B cell (primary cell): ENCODE data around the gene MGARP. TPM values are rescaled to one million over a fixed set of nuclear protein-coding genes. Genes with fewer than 3 reads are reported as not detected.

Experiments
- ATAC-seq: fragments of 200-7000 bp; cut with Tn5 transposase; one replicate; pipeline ENCODE4 v1.10.0; 2021; ENCODE audit warnings: low read depth, mild to moderate bottlenecking, moderate number of reproducible peaks, moderate library complexity
- CTCF ChIA-PET: fragments of 350-600 bp; sonication (Branson Sonifier 250); formaldehyde crosslinking; loops from one replicate; lab custom pipeline; 2021; ENCODE audit warnings: antibody characterized with exemption, inconsistent platforms; lab: Charles Lee
- POLR2A ChIA-PET: fragments of 350-600 bp; sonication (Branson Sonifier 250); formaldehyde crosslinking; loops from one replicate; lab custom pipeline; 2021; ENCODE audit warnings: antibody characterized with exemption; lab: Charles Lee
- DNase-seq: peaks from one replicate; pipeline ENCODE4 v3.0.0; 2013
- H2AFZ ChIP-seq: 2 replicates; pipeline ENCODE4 v1.6.1; 2012; ENCODE audit warnings: mild to moderate bottlenecking, low read depth, low read length; ENCODE audit not compliant: insufficient read depth, poor library complexity, severe bottlenecking
- H3K27ac ChIP-seq, 2 donors: 1 replicate in 1 of 2; 2 replicates in 1 of 2; pipeline ENCODE4 v1.5.1; 2012 to 2013; ENCODE audit warnings: low read length in 2 of 2, mild to moderate bottlenecking in 2 of 2, moderate library complexity in 1 of 2
- H3K27me3 ChIP-seq, 4 experiments: fragments of 200-600 bp in 1 of 4; sonication (generic) in 1 of 4; replicated peaks in 1 of 4; 1 replicate in 2 of 4; 2 replicates in 2 of 4; pipeline versions ENCODE4 v1.6.1 to v1.7.0; 2013 to 2016; ENCODE audit warnings: low read length in 3 of 4, mild to moderate bottlenecking in 2 of 4, mixed read lengths in 1 of 4, moderate library complexity in 1 of 4; ENCODE audit not compliant: insufficient read depth in 4 of 4, control insufficient read depth in 3 of 4; ENCODE audit errors: control extremely low read depth in 1 of 4
- H3K36me3 ChIP-seq, 2 experiments: replicated peaks in 1 of 2; 1 replicate in 1 of 2; 2 replicates in 1 of 2; pipeline versions ENCODE4 v1.6.1 to v1.7.1; 2013; ENCODE audit warnings: low read length in 1 of 2; ENCODE audit not compliant: insufficient read depth in 2 of 2, control insufficient read depth in 1 of 2; ENCODE audit errors: control extremely low read depth in 1 of 2, extremely low read depth in 1 of 2
- H3K4me1 ChIP-seq, 2 donors: fragments of 200-600 bp in 1 of 2; sonication (generic) in 1 of 2; 1 replicate in 1 of 2; 2 replicates in 1 of 2; pipeline versions ENCODE4 v1.5.1 to v1.6.1; 2013 to 2017; ENCODE audit warnings: low read length in 2 of 2; ENCODE audit not compliant: control insufficient read depth in 2 of 2, insufficient read depth in 2 of 2
- H3K4me2 ChIP-seq: replicated peaks from 2 replicates; pipeline ENCODE3; 2012; ENCODE audit warnings: mild to moderate bottlenecking, low read depth, low read length; ENCODE audit not compliant: poor library complexity, severe bottlenecking
- H3K4me3 ChIP-seq, 5 experiments: fragments of 200-600 bp in 1 of 5; sonication (generic) in 1 of 5; 1 replicate in 3 of 5; 2 replicates in 2 of 5; pipeline versions ENCODE4 v1.5.1 to v1.7.0; 2011 to 2016; ENCODE audit warnings: low read length in 4 of 5, mild to moderate bottlenecking in 4 of 5, low read depth in 2 of 5, control low read depth in 1 of 5, moderate library complexity in 1 of 5; ENCODE audit not compliant: insufficient read depth in 1 of 5; ENCODE audit errors: control extremely low read depth in 1 of 5, extremely low read depth in 1 of 5
- H3K79me2 ChIP-seq: fragments of 200-600 bp; sonication (generic); one replicate; pipeline ENCODE4 v1.6.0; 2016; ENCODE audit warnings: low read length; ENCODE audit not compliant: control insufficient read depth, insufficient read depth
- H3K9ac ChIP-seq: fragments of 200-600 bp; sonication (generic); 2 replicates; pipeline ENCODE4 v1.6.1; 2017; ENCODE audit warnings: mild to moderate bottlenecking, low read length, moderate library complexity
- H3K9me3 ChIP-seq, 3 donors: one replicate each; pipeline versions ENCODE4 v1.6.1 to v1.7.1; 2013; ENCODE audit warnings: low read length in 2 of 3; ENCODE audit not compliant: control insufficient read depth in 2 of 3, insufficient read depth in 1 of 3; ENCODE audit errors: control extremely low read depth in 1 of 3
- H4K20me1 ChIP-seq: 2 replicates; pipeline ENCODE4 v1.6.0; 2012; ENCODE audit warnings: mild to moderate bottlenecking, low read length; ENCODE audit not compliant: insufficient read depth, control insufficient read depth, poor library complexity, severe bottlenecking
- H3K27ac Mint-ChIP-seq: one replicate; pipeline ENCODE4 v1.8.0; 2021; ENCODE audit warnings: mixed read lengths
- H3K27me3 Mint-ChIP-seq: one replicate; pipeline ENCODE4 v1.8.0; 2021; ENCODE audit warnings: mixed read lengths
- H3K4me1 Mint-ChIP-seq: one replicate; pipeline ENCODE4 v1.8.0; 2021; ENCODE audit warnings: mixed read lengths
- H3K4me3 Mint-ChIP-seq: one replicate; pipeline ENCODE4 v1.8.0; 2021; ENCODE audit warnings: mixed read lengths
- H3K9me3 Mint-ChIP-seq: one replicate; pipeline ENCODE4 v1.8.0; 2022; ENCODE audit warnings: mixed read lengths; ENCODE audit not compliant: insufficient read depth
- CTCF ChIP-seq: fragments of 200-600 bp; IDR thresholded peaks from one replicate; pipeline ENCODE4 v1.8.0; 2022; ENCODE audit warnings: antibody characterized with exemption, mild to moderate bottlenecking
- EZH2 ChIP-seq: IDR thresholded peaks from 2 replicates; pipeline ENCODE4 v1.6.1; 2012; ENCODE audit warnings: borderline replicate concordance, low read depth, mild to moderate bottlenecking, moderate library complexity, low read length; ENCODE audit not compliant: insufficient read depth, poor library complexity, severe bottlenecking
- WGBS: methylation state at CpG from one replicate; pipeline ENCODE4 v1.1.5; 2013; ENCODE audit warnings: missing lambda C conversion rate; ENCODE audit not compliant: insufficient coverage; 5-methylcytosine and 5-hydroxymethylcytosine counted together
- intact Hi-C: fragments of 100-400 bp; cut with micrococcal nuclease; formaldehyde crosslinking; loops from one replicate; pipeline ENCODE4 v1.10.0; 2022
- polyA plus RNA-seq: library from polyadenylated mRNA; depleted of rRNA; stranded (reverse); fragments of >200 nt; gene quantifications from 2 replicates; pipeline ENCODE4 v1.2.3, GENCODE V29; 2012
- total RNA-seq, 2 donors: library from RNA; stranded (reverse); fragments of 120-200 nt in 1 of 2; gene quantifications; 1 replicate in 1 of 2; 2 replicates in 1 of 2; pipeline versions ENCODE4 v1.2.3 to v1.2.4, GENCODE V29; 2013 to 2022

The MGARP gene
- total and polyA plus RNA-seq, 2 donors (not counting 1 experiment from before 2014, with no cell fraction given), result 0.28 TPM; not detected in 1

GRCh38 chr4:139246166-139246565, 33.9 kb downstream of the MGARP start:
- no peak for DNase-seq
- Histone ChIP-seq H4K20me1 (no peaks in the 10 kb centered on the region), H3K9ac (no peak overlapping the region), H3K36me3 (no peaks in the 10 kb centered on the region), H3K9me3 (no peaks in the 10 kb centered on the region), H3K79me2 (no peaks in the 10 kb centered on the region), H3K4me3 (no peak overlapping the region), H3K27ac (no peak overlapping the region), H3K4me2 (no peak overlapping the region), H3K4me1 (no peaks in the 10 kb centered on the region), H2AFZ (no peak overlapping the region), H3K27me3 (no peaks in the 10 kb centered on the region)
- ATAC-seq, result no peak
- WGBS, result no CpG with 5 or more reads among the region's 3 CpGs
- no peaks in the 10 kb centered on the region for H3K27me3 Mint-ChIP-seq
- H3K27ac Mint-ChIP-seq, result no peak overlapping the region
- TF ChIP-seq EZH2 (no peak), CTCF (no peak)
- H3K4me3 Mint-ChIP-seq, result no peak overlapping the region
- H3K9me3 Mint-ChIP-seq, result no peaks in the 10 kb centered on the region
- H3K4me1 Mint-ChIP-seq, result no peaks in the 10 kb centered on the region
- ChIA-PET POLR2A (no interaction called here), CTCF (interaction anchor here (1.3 kb wide), 1 partner anchor 50 kb away, joined by 3 read pairs; no protein-coding TSS in a partner anchor)
- intact Hi-C loops, result no loop called here

GRCh38 chr4:139245590-139245989, 34.4 kb downstream of the MGARP start:
- H3K27ac Mint-ChIP-seq, result no peak overlapping the region
- H3K79me2 ChIP-seq, result no peaks in the 10 kb centered on the region
- DNase-seq (no peak), ATAC-seq (no peak)
- intact Hi-C loops, result no loop called here
- no peak overlapping the region for H3K9ac ChIP-seq
- H3K27me3 Mint-ChIP-seq, result no peaks in the 10 kb centered on the region
- no peaks in the 10 kb centered on the region for H3K36me3 ChIP-seq
- no peak overlapping the region for H3K4me3 Mint-ChIP-seq
- no peaks in the 10 kb centered on the region for H3K4me1 ChIP-seq
- no peaks in the 10 kb centered on the region for H3K9me3 ChIP-seq
- TF ChIP-seq CTCF (no peak), EZH2 (no peak)
- H3K9me3 Mint-ChIP-seq, result no peaks in the 10 kb centered on the region
- H3K27me3 ChIP-seq, result no peaks in the 10 kb centered on the region
- no peaks in the 10 kb centered on the region for H4K20me1 ChIP-seq
- no peak overlapping the region for H2AFZ ChIP-seq
- H3K27ac ChIP-seq, result no peak overlapping the region
- CTCF ChIA-PET, result interaction anchor here (1.3 kb wide), 1 partner anchor 50 kb away, joined by 3 read pairs; no protein-coding TSS in a partner anchor
- no peaks in the 10 kb centered on the region for H3K4me1 Mint-ChIP-seq
- H3K4me2 ChIP-seq, result no peak overlapping the region
- WGBS, result no CpG with 5 or more reads among the region's 1 CpG
- POLR2A ChIA-PET, result no interaction called here
- H3K4me3 ChIP-seq, result no peak overlapping the region
